GM12878 (cell line): Measurements from ENCODE around the gene ABCA13. TPM values are rescaled to one million over a fixed set of nuclear protein-coding genes. Genes with fewer than 3 reads are reported as not detected.

Experiments used
- ATAC-seq: fragments of 200-7000 bp; cut with Tn5 transposase; 3 replicates; pipeline ENCODE4 v1.9.1; 2020; ENCODE audit warnings: mild to moderate bottlenecking, moderate library complexity
- BruUV-seq: library from RNA; stranded (reverse); fragments of 400-500 nt; replicated peaks from 2 replicates; lab custom pipeline; 2021; lab: Mats Ljungman, UMichigan
- CTCF ChIA-PET: fragments of 300-600 bp; sonication (Branson Sonifier 250); formaldehyde crosslinking; extraction: SDS; loops from one replicate; lab custom pipeline; 2021; ENCODE audit warnings: inconsistent platforms; lab: Yijun Ruan, JAX
- POLR2A ChIA-PET: fragments of 350-600 bp; formaldehyde crosslinking; extraction: SDS; loops from one replicate; lab custom pipeline; 2021; ENCODE audit warnings: inconsistent platforms; lab: Charles Lee
- RAD21 ChIA-PET: fragments of 300-600 bp; sonication (Branson Sonifier 250); formaldehyde crosslinking; loops from one replicate; lab custom pipeline; 2023; ENCODE audit warnings: antibody characterized with exemption; ENCODE audit not compliant: unreplicated experiment; lab: Charles Lee
- SMC1A ChIA-PET: fragments of 300-600 bp; sonication (Branson Sonifier 250); formaldehyde crosslinking; loops from one replicate; lab custom pipeline; 2023; ENCODE audit not compliant: unreplicated experiment, uncharacterized antibody; lab: Charles Lee
- DNase-seq: peaks from one replicate; pipeline ENCODE4 v3.0.0-alpha.2; 2011; ENCODE audit warnings: low read depth, low spot score
- FAIRE-seq: peaks from 3 replicates; lab custom pipeline; 2011; peaks lifted over from hg19 to GRCh38; lab: Jason Lieb, UNC
- H2AFZ ChIP-seq: 2 replicates; pipeline ENCODE4 v1.6.0; 2011; ENCODE audit warnings: low read depth, low read length, control low read depth; ENCODE audit not compliant: control insufficient read depth
- H3K27ac ChIP-seq: 2 replicates; pipeline ENCODE4 v1.5.1; 2011; ENCODE audit warnings: control low read depth; ENCODE audit not compliant: control insufficient read depth, insufficient read depth
- H3K27me3 ChIP-seq, 2 experiments: replicated peaks in 1 of 2; 2 replicates each; pipeline versions ENCODE4 v1.6.0 to v1.6.1; 2011; ENCODE audit warnings: low read length in 1 of 2; ENCODE audit not compliant: control insufficient read depth in 2 of 2, insufficient read depth in 2 of 2
- H3K36me3 ChIP-seq, 2 experiments: 2 replicates each; pipeline ENCODE4 v1.5.1; 2011; ENCODE audit warnings: low read length in 1 of 2; ENCODE audit not compliant: control insufficient read depth in 2 of 2, insufficient read depth in 2 of 2
- H3K4me1 ChIP-seq: 2 replicates; pipeline ENCODE4 v1.6.1; 2011; ENCODE audit warnings: mild to moderate bottlenecking, low read length, moderate library complexity, mixed read lengths; ENCODE audit not compliant: control insufficient read depth, insufficient read depth
- H3K4me2 ChIP-seq: 2 replicates; pipeline ENCODE4 v1.6.0; 2011; ENCODE audit warnings: control low read depth; ENCODE audit not compliant: control insufficient read depth, insufficient read depth
- H3K4me3 ChIP-seq: fragments of 200-600 bp; sonication (generic); 2 replicates; pipeline ENCODE4 v1.5.1; 2016
- H3K79me2 ChIP-seq: 2 replicates; pipeline ENCODE4 v1.6.0; 2011; ENCODE audit warnings: low read length; ENCODE audit not compliant: control insufficient read depth, insufficient read depth
- H3K9ac ChIP-seq: 2 replicates; pipeline ENCODE4 v1.8.0; 2011; ENCODE audit warnings: low read length, control low read depth, mixed read lengths; ENCODE audit not compliant: control insufficient read depth, insufficient read depth
- H3K9me3 ChIP-seq: replicated peaks from 3 replicates; pipeline ENCODE4 v1.5.1; 2011; ENCODE audit warnings: mild to moderate bottlenecking, low read length; ENCODE audit not compliant: control insufficient read depth, insufficient read depth
- H4K20me1 ChIP-seq: 2 replicates; pipeline ENCODE4 v1.6.0; 2011; ENCODE audit not compliant: control insufficient read depth, insufficient read depth
- BACH1 ChIP-seq: fragments of 450-650 bp; IDR thresholded peaks from 2 replicates; pipeline ENCODE4 v1.6.1; 2017; ENCODE audit warnings: mild to moderate bottlenecking, borderline replicate concordance
- BRCA1 ChIP-seq: IDR thresholded peaks from 2 replicates; pipeline ENCODE4 v1.6.1; 2011; ENCODE audit warnings: low read depth, low read length, improper control_type of control experiment
- CTCF ChIP-seq, 3 experiments: IDR thresholded peaks in 2 of 3; conservative IDR thresholded peaks in 1 of 3; 2 replicates each; pipeline ENCODE4 v1.5.1; 2011; ENCODE audit warnings: low read depth in 3 of 3, low read length in 3 of 3, mild to moderate bottlenecking in 3 of 3, control low read depth in 2 of 3, moderate library complexity in 2 of 3, inconsistent platforms in 1 of 3, mixed read lengths in 1 of 3; ENCODE audit not compliant: control insufficient read depth in 2 of 3, insufficient read depth in 1 of 3; ENCODE audit errors: extremely low read depth in 1 of 3
- DPF2 ChIP-seq: fragments of 450-650 bp; IDR thresholded peaks from 2 replicates; pipeline ENCODE4 v1.6.1; 2017; ENCODE audit warnings: mild to moderate bottlenecking
- E4F1 ChIP-seq: fragments of 450-650 bp; IDR thresholded peaks from 2 replicates; pipeline ENCODE4 v1.6.1; 2018; ENCODE audit warnings: borderline replicate concordance, mild to moderate bottlenecking; ENCODE audit not compliant: partially characterized antibody
- EGR1 ChIP-seq, 2 experiments: IDR thresholded peaks; 1 replicate in 1 of 2; 2 replicates in 1 of 2; pipeline ENCODE4 v1.6.1; 2011 to 2012; ENCODE audit warnings: low read depth in 2 of 2, low read length in 2 of 2, borderline replicate concordance in 1 of 2, mild to moderate bottlenecking in 1 of 2, moderate library complexity in 1 of 2
- HDAC6 ChIP-seq: fragments of 200-600 bp; sonication (generic); IDR thresholded peaks from one replicate; pipeline ENCODE4 v1.8.0; 2017; ENCODE audit warnings: antibody characterized with exemption; ENCODE audit not compliant: unreplicated experiment
- NKRF ChIP-seq: fragments of 450-650 bp; conservative IDR thresholded peaks from 2 replicates; pipeline ENCODE4 v1.6.1; 2017; ENCODE audit warnings: mild to moderate bottlenecking, moderate library complexity
- PBX3 ChIP-seq: IDR thresholded peaks from 2 replicates; pipeline ENCODE4 v1.6.1; 2011; ENCODE audit warnings: mild to moderate bottlenecking, low read depth, low read length, moderate library complexity; ENCODE audit not compliant: insufficient replicate concordance
- SREBF1 ChIP-seq: IDR thresholded peaks from 2 replicates; pipeline ENCODE4 v1.6.1; 2012; ENCODE audit warnings: mild to moderate bottlenecking, low read length
- ZNF592 ChIP-seq: fragments of 450-650 bp; IDR thresholded peaks from 2 replicates; pipeline ENCODE4 v1.6.1; 2017; ENCODE audit warnings: mild to moderate bottlenecking, moderate library complexity
- WGBS: methylation state at CpG from one replicate; pipeline ENCODE4 v1.1.6; 2016; ENCODE audit warnings: low lambda C conversion rate; ENCODE audit not compliant: insufficient replicate concordance, insufficient coverage; ENCODE audit errors: missing lambda C conversion rate; 5-methylcytosine and 5-hydroxymethylcytosine counted together
- in situ Hi-C: fragments of 300-500 bp; cut with MboI; formaldehyde crosslinking; loops from 9 replicates; pipeline ENCODE4 v1.14.3; 2018; ENCODE audit warnings: mixed read lengths
- intact Hi-C: fragments of 100-400 bp; cut with micrococcal nuclease; formaldehyde crosslinking; loops from one replicate; pipeline ENCODE4 v1.14.2; 2022; ENCODE audit not compliant: unreplicated experiment
- polyA plus RNA-seq, 11 experiments: library from polyadenylated mRNA; depleted of rRNA in 4 of 11; unstranded in 6 of 11; stranded (reverse) in 5 of 11; fragments of >200 nt; fragmentation: Nextera tagmentation in 4 of 11; fragmentation: Illumina TruSeq in 1 of 11; extraction: Ambion mirVana in 4 of 11; extraction: Trizol in 1 of 11; gene quantifications; 1 replicate in 1 of 11; 2 replicates in 10 of 11; pipeline versions ENCODE4 v1.2.1 to v1.2.3, GENCODE V29; 2011 to 2016; ENCODE audit warnings: inconsistent platforms in 2 of 11, missing spikeins in 2 of 11, low read depth in 1 of 11
- total RNA-seq, 4 experiments: library from RNA; depleted of rRNA in 3 of 4; stranded (reverse); fragments of >200 nt in 3 of 4; fragmentation: Illumina TruSeq in 1 of 4; extraction: Trizol in 1 of 4; gene quantifications; 2 replicates each; pipeline versions ENCODE4 v1.2.1 to v1.2.3, GENCODE V29; 2013 to 2021

ABCA13 gene
- total and polyA plus RNA-seq, 10 of the 15 experiments (the other 5 are each of a cell fraction or from before 2014, with no cell fraction given): under 0.01 to 0.98 (median 0.04) TPM; not detected in 2

- Histone ChIP-seq H3K9ac (no peak overlapping the region), H3K79me2 (no peaks in the 10 kb centered on the region), H4K20me1 (no peaks in the 10 kb centered on the region), H3K36me3 (no peaks in the 10 kb centered on the region), H3K4me1 (no peaks in the 10 kb centered on the region), H3K4me2 (no peak overlapping the region), H3K4me3 (no peak overlapping the region), H3K9me3 (no peaks in the 10 kb centered on the region), H3K27me3 (no peaks in the 10 kb centered on the region), H2AFZ (no peak overlapping the region), H3K27ac (no peak overlapping the region)
- no peak for DNase-seq
- intact Hi-C loops (no loop called here), in situ Hi-C loops (no loop called here)
- RAD21 ChIA-PET: no interaction called here
- BruUV-seq: no TSS peak
- SMC1A ChIA-PET: no interaction called here
- 26% methylated on average over 12 of the region's 12 CpGs for WGBS
- CTCF ChIA-PET: no interaction called here
- POLR2A ChIA-PET: no interaction called here
- no peak for ATAC-seq
- no peak for FAIRE-seq
- TF ChIP-seq EGR1 (IDR thresholded peaks at IDR 0.05; ENCODE audit: borderline replicate concordance in 1 of 2, low read depth in 2 of 2, low read length in 2 of 2) (no peak), SREBF1 (no peak), BRCA1 (no peak), ZNF592 (no peak), BACH1 (no peak), HDAC6 (no peak), PBX3 (no peak), DPF2 (no peak), E4F1 (no peak), CTCF (IDR thresholded peaks at IDR 0.05 in 2 of 3, conservative IDR thresholded peaks at IDR 0.05 in 1 of 3; ENCODE audit: control insufficient read depth in 2 of 3, extremely low read depth in 1 of 3, insufficient read depth in 1 of 3, low read depth in 3 of 3, low read length in 3 of 3) (no peak), NKRF (no peak)
Observed at GRCh38 chr7:48511080-48511479, 339.8 kb downstream of the ABCA13 start.
